Measurements from ENCODE around the gene GAB2. TPM values are rescaled to one million over a fixed set of nuclear protein-coding genes. Genes with fewer than 3 reads are reported as not detected.

The GAB2 gene
- total and polyA plus RNA-seq, 12 donors, result 2.4 to 22.4 (median 16.2) TPM

- WGBS, 4 donors, result 90 to 100% (median 95%) methylated on average over 1 of the region's 1 CpG
- no peaks in the 10 kb centered on the region for H3K9me3 ChIP-seq (replicated peaks in 1 of 3)
- intact Hi-C loops (cut with DNase I), result no loop called here
- H3K36me3 ChIP-seq (replicated peaks in 1 of 2), result no peaks in the 10 kb centered on the region
- H3K4me3 ChIP-seq, result no peak overlapping the region
- no peaks in the 10 kb centered on the region for H3K27me3 ChIP-seq
- no peak for DNase-seq
- no peak overlapping the region for H3K27ac ChIP-seq
- no peaks in the 10 kb centered on the region for H3K4me1 ChIP-seq (replicated peaks in 1 of 2)
- TF ChIP-seq, protein P1, sequence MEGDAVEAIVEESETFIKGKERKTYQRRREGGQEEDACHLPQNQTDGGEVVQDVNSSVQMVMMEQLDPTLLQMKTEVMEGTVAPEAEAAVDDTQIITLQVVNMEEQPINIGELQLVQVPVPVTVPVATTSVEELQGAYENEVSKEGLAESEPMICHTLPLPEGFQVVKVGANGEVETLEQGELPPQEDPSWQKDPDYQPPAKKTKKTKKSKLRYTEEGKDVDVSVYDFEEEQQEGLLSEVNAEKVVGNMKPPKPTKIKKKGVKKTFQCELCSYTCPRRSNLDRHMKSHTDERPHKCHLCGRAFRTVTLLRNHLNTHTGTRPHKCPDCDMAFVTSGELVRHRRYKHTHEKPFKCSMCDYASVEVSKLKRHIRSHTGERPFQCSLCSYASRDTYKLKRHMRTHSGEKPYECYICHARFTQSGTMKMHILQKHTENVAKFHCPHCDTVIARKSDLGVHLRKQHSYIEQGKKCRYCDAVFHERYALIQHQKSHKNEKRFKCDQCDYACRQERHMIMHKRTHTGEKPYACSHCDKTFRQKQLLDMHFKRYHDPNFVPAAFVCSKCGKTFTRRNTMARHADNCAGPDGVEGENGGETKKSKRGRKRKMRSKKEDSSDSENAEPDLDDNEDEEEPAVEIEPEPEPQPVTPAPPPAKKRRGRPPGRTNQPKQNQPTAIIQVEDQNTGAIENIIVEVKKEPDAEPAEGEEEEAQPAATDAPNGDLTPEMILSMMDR (IDR thresholded peaks at IDR 0.05), result no peak
- TF ChIP-seq POLR2A (IDR thresholded peaks at IDR 0.05), result no peak
These were observed 42.9 kb upstream of the GAB2 start for GRCh38 chr11:78460471-78460870.

- TF ChIP-seq, protein P1 (IDR thresholded peaks at IDR 0.05), result no peak
- TF ChIP-seq POLR2A (IDR thresholded peaks at IDR 0.05), result no peak
- Histone ChIP-seq H3K4me1 (replicated peaks in 1 of 2) (no peaks in the 10 kb centered on the region), H3K27ac (no peak overlapping the region), H3K9me3 (replicated peaks in 1 of 3) (no peaks in the 10 kb centered on the region), H3K36me3 (replicated peaks in 1 of 2) (no peaks in the 10 kb centered on the region), H3K4me3 (no peak overlapping the region), H3K27me3 (no peaks in the 10 kb centered on the region)
- no peak for DNase-seq
- 94 to 97% (median 95%) methylated on average over 4 of the region's 4 CpGs for WGBS, 4 donors
- intact Hi-C loops (cut with DNase I), result no loop called here
These were observed 42.1 kb upstream of the GAB2 start for GRCh38 chr11:78459738-78460137.

DNA sequence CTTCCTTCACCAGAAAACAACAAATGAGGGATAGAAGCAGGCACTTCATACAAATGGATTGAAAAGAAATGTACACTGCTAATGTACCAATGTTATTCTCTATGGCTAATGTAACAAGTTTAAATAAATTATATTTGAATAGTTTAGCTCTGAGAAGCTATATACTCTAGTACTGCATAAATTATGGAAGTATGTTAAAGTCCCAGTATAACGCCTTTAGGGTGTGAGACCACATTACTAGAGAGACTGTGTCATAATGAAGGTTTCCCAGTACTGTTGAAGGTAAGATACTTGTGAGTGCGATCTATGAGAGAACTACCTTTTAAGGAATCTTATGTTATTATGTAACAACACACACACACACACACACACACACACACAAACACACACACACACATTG is 39.8 kb upstream of the GAB2 start:
- intact Hi-C loops (cut with DNase I), result no loop called here
- Histone ChIP-seq H3K4me3 (no peak overlapping the region), H3K4me1 (replicated peaks in 1 of 2) (no peaks in the 10 kb centered on the region), H3K36me3 (replicated peaks in 1 of 2) (no peaks in the 10 kb centered on the region), H3K9me3 (replicated peaks in 1 of 3) (no peaks in the 10 kb centered on the region), H3K27ac (no peak overlapping the region), H3K27me3 (no peaks in the 10 kb centered on the region)
- TF ChIP-seq, protein P1 (IDR thresholded peaks at IDR 0.05), result no peak
- TF ChIP-seq POLR2A (IDR thresholded peaks at IDR 0.05), result no peak
- 70 to 98% (median 95%) methylated on average over 2 of the region's 2 CpGs for WGBS, 4 donors
- no peak for DNase-seq

- Histone ChIP-seq H3K4me3 (no peak overlapping the region), H3K9me3 (replicated peaks in 1 of 3) (no peaks in the 10 kb centered on the region), H3K4me1 (replicated peaks in 1 of 2) (no peaks in the 10 kb centered on the region), H3K27me3 (no peaks in the 10 kb centered on the region), H3K27ac (no peak overlapping the region), H3K36me3 (replicated peaks in 1 of 2) (no peaks in the 10 kb centered on the region)
- intact Hi-C loops (cut with DNase I), result no loop called here
- WGBS, 4 donors, result 79 to 93% (median 90%) methylated on average over 2 of the region's 2 CpGs
- no peak for DNase-seq
- TF ChIP-seq, protein P1 (IDR thresholded peaks at IDR 0.05), result no peak
- no peak for TF ChIP-seq POLR2A (IDR thresholded peaks at IDR 0.05)
These were observed 35.7 kb upstream of the GAB2 start for GRCh38 chr11:78453140-78453935.

Measured in adrenal gland (tissue), 12 donors.